ENCODE measurements around the gene PTPRCAP. TPM values are rescaled to one million over a fixed set of nuclear protein-coding genes. Genes with fewer than 3 reads are reported as not detected.

The PTPRCAP gene
- total and polyA plus RNA-seq, 9 of the 15 experiments (the other 6 are each of a cell fraction or from before 2014, with no cell fraction given), result 0.22 to 2.0 (median 1.1) TPM; not detected in 4

- TF ChIP-seq MNT (conservative IDR thresholded peaks at IDR 0.05) (no peak), GTF2A2 (tag; IDR thresholded peaks at IDR 0.05) (no peak), POLR2H (tag; IDR thresholded peaks at IDR 0.05; ENCODE audit: low read depth) (no peak; the same call in 1 of the 2 replicates), ARID3B (CRISPR knock-in tag; IDR thresholded peaks at IDR 0.05; ENCODE audit: borderline replicate concordance) (no peak), E2F5 (CRISPR knock-in tag; IDR thresholded peaks at IDR 0.05) (no peak), ZNF512 (tag; IDR thresholded peaks at IDR 0.05) (no peak), TAF1 (IDR thresholded peaks at IDR 0.05; ENCODE audit: control insufficient read depth, extremely low read depth, insufficient read depth, low read length, severe bottlenecking) (peak; percentile 69), NFIX (CRISPR knock-in tag; IDR thresholded peaks at IDR 0.05; ENCODE audit: low read depth) (no peak), ZKSCAN3 (CRISPR knock-in tag; IDR thresholded peaks at IDR 0.05) (no peak), CSDE1 (IDR thresholded peaks at IDR 0.05) (no peak), BCOR (IDR thresholded peaks at IDR 0.05) (no peak), PHF20 (IDR thresholded peaks at IDR 0.05; ENCODE audit: partially characterized antibody) (peak; percentile 25), ZNF143 (CRISPR knock-in tag; IDR thresholded peaks at IDR 0.05) (no peak), BCL6 (CRISPR knock-in tag; IDR thresholded peaks at IDR 0.05) (no peak), ZNF695 (CRISPR knock-in tag; IDR thresholded peaks at IDR 0.05) (no peak), TCF7L2 (IDR thresholded peaks at IDR 0.05; ENCODE audit: low read depth, low read length) (no peak), DACH1 (IDR thresholded peaks at IDR 0.05; ENCODE audit: partially characterized antibody) (no peak), MTA3 (IDR thresholded peaks at IDR 0.05; ENCODE audit: borderline replicate concordance) (peak; percentile 14; the same call in 1 of the 2 replicates), ATF4 (CRISPR knock-in tag; IDR thresholded peaks at IDR 0.05) (no peak), SNIP1 (IDR thresholded peaks at IDR 0.05; ENCODE audit: low read depth) (no peak), ATF3 (IDR thresholded peaks at IDR 0.05) (no peak), ATF3 (CRISPR knock-in tag; conservative IDR thresholded peaks at IDR 0.05) (no peak)
Observed at GRCh38 chr11:67401495-67402191, 35.8 kb downstream of the PTPRCAP start, which contains the start of gene PPP1CA (continued).
